ENCODE data around the gene SUGCT.

SUGCT gene

GRCh38 chr7:40704172-40704571 lies 569.4 kb downstream of the SUGCT start:
- Histone ChIP-seq H3K4me1 (peaks cover 18 to 38% (median 30%) of the 10 kb centered on the region in 10 experiments), H4K20me1 (no peaks in the 10 kb centered on the region), H3K27me3 (no peaks in the 10 kb centered on the region), H3K36me3 (no peaks in the 10 kb centered on the region), H3K27ac (no peak overlapping the region), H3K4me3 (no peak overlapping the region), H3K4me2 (no peak overlapping the region), H3K9ac (no peak overlapping the region), H3K9me3 (replicated peaks in 1 of 11) (no peaks in the 10 kb centered on the region)
- no peak for TF ChIP-seq Cebpa-rat (IDR thresholded peaks at IDR 0.05)

- Histone ChIP-seq H3K4me3 (no peak overlapping the region), H3K4me2 (no peak overlapping the region), H3K9me3 (replicated peaks in 1 of 11) (no peaks in the 10 kb centered on the region), H3K27me3 (no peaks in the 10 kb centered on the region), H3K9ac (no peak overlapping the region), H3K36me3 (no peaks in the 10 kb centered on the region), H3K27ac (no peak overlapping the region), H3K4me1 (peaks cover 4 to 11% (median 10%) of the 10 kb centered on the region in 10 experiments), H4K20me1 (no peaks in the 10 kb centered on the region)
- no peak for TF ChIP-seq Cebpa-rat (IDR thresholded peaks at IDR 0.05)
Measured at GRCh38 chr7:40706829-40707228, 572.0 kb downstream of the SUGCT start.

GRCh38 chr7:40709062-40709964 lies 574.5 kb downstream of the SUGCT start:
- no peaks in the 10 kb centered on the region for H3K36me3 ChIP-seq
- no peak overlapping the region for H3K27ac ChIP-seq
- H3K9me3 ChIP-seq (replicated peaks in 1 of 11), result no peaks in the 10 kb centered on the region
- no peak overlapping the region for H3K4me2 ChIP-seq
- no peaks in the 10 kb centered on the region for H4K20me1 ChIP-seq
- no peaks in the 10 kb centered on the region for H3K4me1 ChIP-seq
- TF ChIP-seq Cebpa-rat (IDR thresholded peaks at IDR 0.05), result no peak
- no peaks in the 10 kb centered on the region for H3K27me3 ChIP-seq
- H3K4me3 ChIP-seq, result no peak overlapping the region
- no peak overlapping the region for H3K9ac ChIP-seq

GRCh38 chr7:40711706-40712105 lies 576.9 kb downstream of the SUGCT start:
- no peak for TF ChIP-seq Cebpa-rat (IDR thresholded peaks at IDR 0.05)
- H3K4me3 ChIP-seq, result no peak overlapping the region
- no peak overlapping the region for H3K4me2 ChIP-seq
- no peak overlapping the region for H3K9ac ChIP-seq
- H3K27ac ChIP-seq, result no peak overlapping the region
- H3K36me3 ChIP-seq, result no peaks in the 10 kb centered on the region
- no peaks in the 10 kb centered on the region for H3K27me3 ChIP-seq
- H3K4me1 ChIP-seq, result peaks cover 0 to 3% (median under 1%) of the 10 kb centered on the region in 10 experiments; a peak in 7 of 20 replicates
- H4K20me1 ChIP-seq, result no peaks in the 10 kb centered on the region
- no peaks in the 10 kb centered on the region for H3K9me3 ChIP-seq (replicated peaks in 1 of 11)

GRCh38 chr7:40714363-40715052 lies 579.7 kb downstream of the SUGCT start:
- Histone ChIP-seq H3K4me2 (no peak overlapping the region), H3K9me3 (replicated peaks in 1 of 11) (peaks cover 0 to 5% (median 0%) of the 10 kb centered on the region in 11 experiments; a peak in 1 of 22 replicates), H3K9ac (no peak overlapping the region), H3K27me3 (no peaks in the 10 kb centered on the region), H4K20me1 (no peaks in the 10 kb centered on the region), H3K27ac (no peak overlapping the region), H3K4me1 (peaks cover 7 to 18% (median 9%) of the 10 kb centered on the region in 10 experiments; a peak in 19 of 20 replicates), H3K4me3 (no peak overlapping the region), H3K36me3 (no peaks in the 10 kb centered on the region)
- TF ChIP-seq Cebpa-rat (IDR thresholded peaks at IDR 0.05), result no peak

DNA sequence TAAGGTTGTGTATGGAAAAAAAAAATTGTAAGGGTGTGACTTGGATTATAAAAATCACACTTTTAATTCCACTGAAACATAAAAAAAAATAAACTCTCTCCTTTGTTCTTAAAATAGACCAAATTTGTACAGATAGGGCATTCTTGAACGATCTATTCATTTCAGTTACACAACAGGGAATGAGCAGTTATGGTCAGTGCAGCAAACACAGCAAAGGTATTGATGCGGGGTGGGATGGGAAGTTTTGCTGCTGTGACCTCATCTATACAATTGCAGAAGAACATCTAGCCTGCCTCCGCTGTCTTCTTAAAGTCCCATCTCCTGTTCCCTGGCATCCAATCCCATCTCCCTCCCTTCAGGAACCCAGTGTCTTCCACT lies 580.2 kb downstream of the SUGCT start:
- Histone ChIP-seq H3K4me1 (peaks cover 7 to 18% (median 9%) of the 10 kb centered on the region in 10 experiments; a peak in 19 of 20 replicates), H3K9me3 (replicated peaks in 1 of 11) (peaks cover 0 to 5% (median 0%) of the 10 kb centered on the region in 11 experiments; a peak in 1 of 22 replicates), H3K4me3 (no peak overlapping the region), H3K4me2 (no peak overlapping the region), H3K9ac (no peak overlapping the region), H3K36me3 (no peaks in the 10 kb centered on the region), H3K27ac (no peak overlapping the region), H3K27me3 (no peaks in the 10 kb centered on the region), H4K20me1 (no peaks in the 10 kb centered on the region)
- no peak for TF ChIP-seq Cebpa-rat (IDR thresholded peaks at IDR 0.05)

- Histone ChIP-seq H3K36me3 (no peaks in the 10 kb centered on the region), H3K9ac (no peak overlapping the region), H3K27me3 (no peaks in the 10 kb centered on the region), H3K4me3 (no peak overlapping the region), H3K27ac (no peak overlapping the region), H4K20me1 (no peaks in the 10 kb centered on the region), H3K4me2 (no peak overlapping the region), H3K9me3 (replicated peaks in 1 of 11) (peaks cover 0 to 5% (median 0%) of the 10 kb centered on the region in 11 experiments; a peak in 1 of 22 replicates), H3K4me1 (peaks cover 7 to 18% (median 9%) of the 10 kb centered on the region in 10 experiments; a peak in 19 of 20 replicates)
- no peak for TF ChIP-seq Cebpa-rat (IDR thresholded peaks at IDR 0.05)
Measured at GRCh38 chr7:40716052-40716451, 581.2 kb downstream of the SUGCT start.

GRCh38 chr7:40717242-40717641 lies 582.4 kb downstream of the SUGCT start:
- TF ChIP-seq Cebpa-rat (IDR thresholded peaks at IDR 0.05), result no peak
- Histone ChIP-seq H3K27me3 (no peaks in the 10 kb centered on the region), H3K4me3 (no peak overlapping the region), H3K9ac (no peak overlapping the region), H4K20me1 (no peaks in the 10 kb centered on the region), H3K36me3 (no peaks in the 10 kb centered on the region), H3K4me2 (peak overlapping the region; percentile 6 to 54 (median 43); a peak in 18 of 22 replicates), H3K4me1 (peaks cover 7 to 18% (median 9%) of the 10 kb centered on the region in 10 experiments; a peak in 19 of 20 replicates), H3K27ac (peak overlapping the region in 9 of 11 experiments; percentile 40 to 72 (median 57); a peak in 16 of 22 replicates), H3K9me3 (replicated peaks in 1 of 11) (peaks cover 0 to 5% (median 0%) of the 10 kb centered on the region in 11 experiments; a peak in 1 of 22 replicates)

DNA sequence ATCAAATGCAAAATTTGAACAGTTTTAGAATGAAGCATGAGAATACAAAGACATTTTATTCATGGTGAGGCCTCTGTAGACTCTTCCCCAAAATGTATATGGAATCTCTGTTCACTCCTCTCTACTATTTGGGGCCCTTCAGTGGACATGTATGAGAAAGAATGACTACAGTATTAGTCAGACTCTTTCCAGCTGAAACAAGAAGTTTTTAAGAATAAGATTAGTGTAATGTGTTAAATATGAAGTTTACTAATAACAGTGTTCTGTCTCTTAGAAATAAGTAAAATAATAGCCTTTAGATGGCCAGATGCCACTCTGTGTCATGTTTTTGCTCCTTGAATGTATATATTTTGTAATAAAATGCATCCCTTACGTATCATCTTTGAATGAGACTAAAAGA lies 585.6 kb downstream of the SUGCT start:
- no peaks in the 10 kb centered on the region for H3K27me3 ChIP-seq
- no peak overlapping the region for H3K27ac ChIP-seq
- no peaks in the 10 kb centered on the region for H4K20me1 ChIP-seq
- no peaks in the 10 kb centered on the region for H3K36me3 ChIP-seq
- H3K9ac ChIP-seq, result no peak overlapping the region
- H3K4me1 ChIP-seq, result peaks cover 7 to 18% (median 9%) of the 10 kb centered on the region in 10 experiments; a peak in 19 of 20 replicates
- no peak for TF ChIP-seq Cebpa-rat (IDR thresholded peaks at IDR 0.05)
- no peak overlapping the region for H3K4me3 ChIP-seq
- peaks cover 0 to 5% (median 0%) of the 10 kb centered on the region in 11 experiments; a peak in 1 of 22 replicates for H3K9me3 ChIP-seq (replicated peaks in 1 of 11)
- H3K4me2 ChIP-seq, result no peak overlapping the region
